WTC11 (cell line): ENCODE data around the gene ARL15. TPM values are rescaled to one million over a fixed set of nuclear protein-coding genes. Genes with fewer than 3 reads are reported as not detected.

Source experiments
- ATAC-seq: fragments of 200-7000 bp; cut with Tn5 transposase; 2 replicates; pipeline ENCODE4 v1.10.0; 2021; ENCODE audit warnings: mild to moderate bottlenecking, moderate library complexity
- CTCF ChIA-PET: fragments of 300-600 bp; sonication (Branson Sonifier 250); formaldehyde crosslinking; loops from one replicate; lab custom pipeline; 2021; ENCODE audit warnings: antibody characterized with exemption; lab: Charles Lee
- POLR2A ChIA-PET: fragments of 350-600 bp; sonication (Branson Sonifier 250); formaldehyde crosslinking; loops from one replicate; lab custom pipeline; 2021; ENCODE audit warnings: antibody characterized with exemption; lab: Charles Lee
- DNase-seq: peaks from one replicate; pipeline ENCODE4 v3.0.0; 2021; ENCODE audit warnings: low spot score
- H3K27ac Mint-ChIP-seq: 2 replicates; pipeline ENCODE4 v1.8.0; 2021; ENCODE audit warnings: mixed read lengths
- H3K27me3 Mint-ChIP-seq: 2 replicates; pipeline ENCODE4 v1.8.0; 2021; ENCODE audit warnings: low read depth, mild to moderate bottlenecking, moderate library complexity, mixed read lengths
- H3K36me3 Mint-ChIP-seq: 2 replicates; pipeline ENCODE4 v1.8.0; 2021; ENCODE audit warnings: mixed read lengths
- H3K4me1 Mint-ChIP-seq: 2 replicates; pipeline ENCODE4 v1.8.0; 2022; ENCODE audit warnings: mixed read lengths
- H3K4me3 Mint-ChIP-seq: 2 replicates; pipeline ENCODE4 v1.8.0; 2021; ENCODE audit warnings: mild to moderate bottlenecking, moderate library complexity, mixed read lengths
- H3K9me3 Mint-ChIP-seq: 2 replicates; pipeline ENCODE4 v1.8.0; 2021; ENCODE audit warnings: mixed read lengths
- ELF4 ChIP-seq: sonication (generic); formaldehyde crosslinking; IDR thresholded peaks from 2 replicates; pipeline ENCODE4 v1.8.1; 2022; ENCODE audit warnings: low read depth, mild to moderate bottlenecking, moderate library complexity, missing genetic modification reagents
- EMX1 ChIP-seq: fragments of 250-450 bp; sonication (Bioruptor Pico); IDR thresholded peaks from 2 replicates; pipeline ENCODE4 v1.8.0; 2021; ENCODE audit warnings: mild to moderate bottlenecking
- GTF2I ChIP-seq: fragments of 250-450 bp; sonication (Bioruptor Pico); conservative IDR thresholded peaks from 2 replicates; pipeline ENCODE4 v1.4.0; 2021; ENCODE audit warnings: mild to moderate bottlenecking
- JUN ChIP-seq: sonication (generic); formaldehyde crosslinking; IDR thresholded peaks from 2 replicates; pipeline ENCODE4 v1.8.0; 2023; ENCODE audit warnings: mild to moderate bottlenecking, missing genetic modification reagents
- NR2C2 ChIP-seq: sonication (generic); formaldehyde crosslinking; IDR thresholded peaks from 2 replicates; pipeline ENCODE4 v1.8.0; 2022; ENCODE audit warnings: mild to moderate bottlenecking, missing genetic modification reagents
- SMAD4 ChIP-seq: sonication (generic); formaldehyde crosslinking; IDR thresholded peaks from 2 replicates; pipeline ENCODE4 v1.8.0; 2022; ENCODE audit warnings: mild to moderate bottlenecking, missing genetic modification reagents
- SP1 ChIP-seq: sonication (generic); formaldehyde crosslinking; conservative IDR thresholded peaks from 2 replicates; pipeline ENCODE4 v1.8.1; 2022; ENCODE audit warnings: missing genetic modification reagents
- TEAD4 ChIP-seq: sonication (generic); formaldehyde crosslinking; IDR thresholded peaks from 2 replicates; pipeline ENCODE4 v1.8.0; 2022; ENCODE audit warnings: mild to moderate bottlenecking, missing genetic modification reagents
- TP53 ChIP-seq: sonication (generic); formaldehyde crosslinking; IDR thresholded peaks from 2 replicates; pipeline ENCODE4 v1.8.1; 2023; ENCODE audit warnings: mild to moderate bottlenecking, missing genetic modification reagents
- ZBTB21 ChIP-seq: sonication (generic); formaldehyde crosslinking; IDR thresholded peaks from 2 replicates; pipeline ENCODE4 v1.8.1; 2023; ENCODE audit warnings: mild to moderate bottlenecking, missing genetic modification reagents, borderline replicate concordance
- total RNA-seq: library from RNA; stranded (reverse); gene quantifications from 3 replicates; pipeline ENCODE4 v1.2.3, GENCODE V29; 2021
- TF ChIP-seq, protein P1 (sequence below): sonication (generic); formaldehyde crosslinking; IDR thresholded peaks from 2 replicates; pipeline ENCODE4 v1.8.0; 2022; ENCODE audit warnings: missing genetic modification reagents
- TF ChIP-seq, protein P2 (sequence below): fragments of 250-450 bp; sonication (Bioruptor Pico); IDR thresholded peaks from 2 replicates; pipeline ENCODE4 v1.9.0; 2021; ENCODE audit warnings: mild to moderate bottlenecking
- TF ChIP-seq, protein P3 (sequence below): sonication (generic); formaldehyde crosslinking; IDR thresholded peaks from 2 replicates; pipeline ENCODE4 v1.8.0; 2023; ENCODE audit warnings: missing genetic modification reagents, mild to moderate bottlenecking, borderline replicate concordance
- TF ChIP-seq, protein P4 (sequence below): fragments of 250-450 bp; sonication (Bioruptor Pico); IDR thresholded peaks from 2 replicates; pipeline ENCODE4 v1.8.0; 2021; ENCODE audit warnings: mild to moderate bottlenecking

ARL15 gene
- total RNA-seq, 1 experiment from 2014 or later: 20.1 TPM

DNA sequence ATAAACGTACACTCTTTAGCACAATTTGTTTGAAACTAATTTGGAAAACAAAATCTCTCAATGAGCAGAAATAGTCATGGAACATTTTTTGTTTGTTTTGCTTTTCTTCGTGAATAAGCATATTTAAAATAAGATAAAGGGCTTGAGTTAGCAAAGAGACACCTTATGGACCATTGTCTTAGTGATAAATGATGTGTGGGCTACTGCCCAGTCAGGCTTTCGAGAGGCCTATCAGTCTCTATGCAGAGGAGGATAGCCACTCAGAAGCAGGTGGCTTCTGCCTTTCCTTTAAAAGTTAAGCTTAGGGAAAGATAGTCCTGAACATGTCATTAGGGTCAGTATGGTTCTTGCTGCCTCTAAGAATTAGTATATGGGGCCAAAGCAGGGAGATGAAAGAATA lies 2.1 kb upstream of the ARL15 start:
- Mint-ChIP-seq H3K27me3 (peaks cover 20% of the 10 kb centered on the region), H3K9me3 (no peaks in the 10 kb centered on the region), H3K4me3 (peak overlapping the region; percentile 92), H3K36me3 (no peaks in the 10 kb centered on the region), H3K4me1 (peaks cover 20% of the 10 kb centered on the region), H3K27ac (no peak overlapping the region)
- ATAC-seq (no peak), DNase-seq (no peak)
- ChIA-PET CTCF (interaction anchor here (0.5 to 2.8 kb wide), 14 partner anchors 10 to 1050 kb away, joined by 3 to 18 read pairs (median 4); no protein-coding TSS in a partner anchor), POLR2A (no interaction called here)
- TF ChIP-seq NR2C2 (CRISPR knock-in tag): no peak
- TF ChIP-seq ELF4 (CRISPR knock-in tag): no peak
- TF ChIP-seq, protein P1, sequence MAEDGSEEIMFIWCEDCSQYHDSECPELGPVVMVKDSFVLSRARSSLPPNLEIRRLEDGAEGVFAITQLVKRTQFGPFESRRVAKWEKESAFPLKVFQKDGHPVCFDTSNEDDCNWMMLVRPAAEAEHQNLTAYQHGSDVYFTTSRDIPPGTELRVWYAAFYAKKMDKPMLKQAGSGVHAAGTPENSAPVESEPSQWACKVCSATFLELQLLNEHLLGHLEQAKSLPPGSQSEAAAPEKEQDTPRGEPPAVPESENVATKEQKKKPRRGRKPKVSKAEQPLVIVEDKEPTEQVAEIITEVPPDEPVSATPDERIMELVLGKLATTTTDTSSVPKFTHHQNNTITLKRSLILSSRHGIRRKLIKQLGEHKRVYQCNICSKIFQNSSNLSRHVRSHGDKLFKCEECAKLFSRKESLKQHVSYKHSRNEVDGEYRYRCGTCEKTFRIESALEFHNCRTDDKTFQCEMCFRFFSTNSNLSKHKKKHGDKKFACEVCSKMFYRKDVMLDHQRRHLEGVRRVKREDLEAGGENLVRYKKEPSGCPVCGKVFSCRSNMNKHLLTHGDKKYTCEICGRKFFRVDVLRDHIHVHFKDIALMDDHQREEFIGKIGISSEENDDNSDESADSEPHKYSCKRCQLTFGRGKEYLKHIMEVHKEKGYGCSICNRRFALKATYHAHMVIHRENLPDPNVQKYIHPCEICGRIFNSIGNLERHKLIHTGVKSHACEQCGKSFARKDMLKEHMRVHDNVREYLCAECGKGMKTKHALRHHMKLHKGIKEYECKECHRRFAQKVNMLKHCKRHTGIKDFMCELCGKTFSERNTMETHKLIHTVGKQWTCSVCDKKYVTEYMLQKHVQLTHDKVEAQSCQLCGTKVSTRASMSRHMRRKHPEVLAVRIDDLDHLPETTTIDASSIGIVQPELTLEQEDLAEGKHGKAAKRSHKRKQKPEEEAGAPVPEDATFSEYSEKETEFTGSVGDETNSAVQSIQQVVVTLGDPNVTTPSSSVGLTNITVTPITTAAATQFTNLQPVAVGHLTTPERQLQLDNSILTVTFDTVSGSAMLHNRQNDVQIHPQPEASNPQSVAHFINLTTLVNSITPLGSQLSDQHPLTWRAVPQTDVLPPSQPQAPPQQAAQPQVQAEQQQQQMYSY (CRISPR knock-in tag): no peak
- TF ChIP-seq, protein P2, sequence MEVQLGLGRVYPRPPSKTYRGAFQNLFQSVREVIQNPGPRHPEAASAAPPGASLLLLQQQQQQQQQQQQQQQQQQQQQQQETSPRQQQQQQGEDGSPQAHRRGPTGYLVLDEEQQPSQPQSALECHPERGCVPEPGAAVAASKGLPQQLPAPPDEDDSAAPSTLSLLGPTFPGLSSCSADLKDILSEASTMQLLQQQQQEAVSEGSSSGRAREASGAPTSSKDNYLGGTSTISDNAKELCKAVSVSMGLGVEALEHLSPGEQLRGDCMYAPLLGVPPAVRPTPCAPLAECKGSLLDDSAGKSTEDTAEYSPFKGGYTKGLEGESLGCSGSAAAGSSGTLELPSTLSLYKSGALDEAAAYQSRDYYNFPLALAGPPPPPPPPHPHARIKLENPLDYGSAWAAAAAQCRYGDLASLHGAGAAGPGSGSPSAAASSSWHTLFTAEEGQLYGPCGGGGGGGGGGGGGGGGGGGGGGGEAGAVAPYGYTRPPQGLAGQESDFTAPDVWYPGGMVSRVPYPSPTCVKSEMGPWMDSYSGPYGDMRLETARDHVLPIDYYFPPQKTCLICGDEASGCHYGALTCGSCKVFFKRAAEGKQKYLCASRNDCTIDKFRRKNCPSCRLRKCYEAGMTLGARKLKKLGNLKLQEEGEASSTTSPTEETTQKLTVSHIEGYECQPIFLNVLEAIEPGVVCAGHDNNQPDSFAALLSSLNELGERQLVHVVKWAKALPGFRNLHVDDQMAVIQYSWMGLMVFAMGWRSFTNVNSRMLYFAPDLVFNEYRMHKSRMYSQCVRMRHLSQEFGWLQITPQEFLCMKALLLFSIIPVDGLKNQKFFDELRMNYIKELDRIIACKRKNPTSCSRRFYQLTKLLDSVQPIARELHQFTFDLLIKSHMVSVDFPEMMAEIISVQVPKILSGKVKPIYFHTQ (CRISPR knock-in tag): no peak
- TF ChIP-seq ZBTB21 (CRISPR knock-in tag): no peak

DNA sequence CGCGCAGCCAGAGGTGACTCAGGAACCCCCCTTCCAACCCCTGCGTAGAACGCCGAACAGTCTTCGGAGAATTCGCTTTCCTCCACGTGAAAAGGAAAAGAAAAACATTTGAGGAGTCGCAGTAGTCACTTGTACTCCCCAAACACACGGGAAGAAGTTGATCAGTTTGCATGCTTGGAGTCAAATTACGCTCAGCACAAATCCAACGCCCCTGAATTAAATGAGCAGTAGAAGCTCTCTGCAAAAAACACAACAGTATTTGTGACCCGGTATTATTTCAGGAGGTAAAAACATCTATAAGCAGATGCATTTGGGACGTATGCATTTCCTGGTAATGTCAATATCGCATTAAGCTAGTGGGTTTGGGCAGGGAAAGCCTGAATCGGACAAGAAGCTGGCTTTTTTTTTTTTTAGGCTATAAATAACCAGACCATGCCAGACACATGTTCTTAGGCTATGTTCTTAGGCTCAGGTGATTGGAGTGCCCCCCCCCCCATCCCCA lies 854 bp upstream of the ARL15 start:
- TF ChIP-seq TP53 (CRISPR knock-in tag) (no peak), EMX1 (0 out of 2 replicates have a peak, but pooled peaks have one; percentile 1)
- TF ChIP-seq, all 79 proteins: peak for 1
- CTCF ChIA-PET: interaction anchor here (0.6 to 2.8 kb wide), 22 partner anchors 8 to 1049 kb away, joined by 3 to 18 read pairs (median 4); no protein-coding TSS in a partner anchor
- DNase-seq (no peak), ATAC-seq (no peak; the same call in 1 of the 2 replicates)
- Mint-ChIP-seq H3K27ac (peak overlapping the region; percentile 93), H3K4me1 (peaks cover 30% of the 10 kb centered on the region), H3K27me3 (peaks cover 20% of the 10 kb centered on the region), H3K36me3 (no peaks in the 10 kb centered on the region), H3K9me3 (no peaks in the 10 kb centered on the region), H3K4me3 (peak overlapping the region; percentile 92)
- POLR2A ChIA-PET: interaction anchor here (0.5 to 1.6 kb wide), 8 partner anchors 12 to 997 kb away, joined by 3 to 9 read pairs (median 4); partner anchors contain the start of gene MTREX

DNA sequence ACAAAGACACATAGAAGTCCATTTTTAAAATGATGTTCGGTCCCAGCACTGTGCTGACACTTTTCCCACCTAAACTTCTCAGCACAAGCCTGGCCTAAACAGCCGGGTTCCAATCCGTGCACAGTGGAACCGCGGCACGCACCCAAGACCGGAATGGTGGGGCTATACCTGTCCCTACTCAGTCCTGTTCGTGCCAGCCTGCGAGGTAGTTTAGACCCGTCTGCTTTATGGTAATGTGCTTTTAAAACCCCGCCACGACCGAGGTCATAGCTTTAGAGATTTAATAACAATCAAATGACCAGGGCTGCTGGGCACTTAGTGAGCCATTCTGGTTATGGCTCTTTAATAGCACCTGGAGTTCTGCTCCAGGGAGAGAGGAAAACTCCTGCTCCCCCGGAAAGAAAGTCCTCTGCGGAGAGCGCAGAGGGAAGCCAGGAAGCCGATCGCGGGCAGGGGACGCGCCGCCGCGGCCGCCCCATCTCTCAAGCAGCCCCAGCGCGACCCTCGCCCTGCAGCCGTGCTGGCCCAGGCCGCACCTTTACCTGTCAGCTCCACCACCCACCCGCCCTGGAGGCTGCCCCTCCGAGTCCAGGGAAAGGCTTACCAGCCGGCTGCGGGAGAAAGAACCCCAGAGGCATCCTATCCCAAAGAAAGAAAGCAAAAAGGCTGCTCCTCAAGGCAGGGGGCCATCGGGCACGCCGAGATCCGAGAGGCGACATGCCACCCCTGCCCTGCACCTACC lies 511 bp downstream of the ARL15 start:
- Mint-ChIP-seq H3K27me3 (peaks cover 20% of the 10 kb centered on the region), H3K36me3 (no peaks in the 10 kb centered on the region), H3K27ac (peak overlapping the region; percentile 93), H3K9me3 (no peaks in the 10 kb centered on the region), H3K4me3 (peak overlapping the region; percentile 92), H3K4me1 (peaks cover 39% of the 10 kb centered on the region)
- DNase-seq (peak; percentile 61), ATAC-seq (peak; percentile 47)
- POLR2A ChIA-PET: interaction anchor here (0.6 to 1.6 kb wide), 14 partner anchors 8 to 992 kb away, joined by 3 to 9 read pairs (median 4); no protein-coding TSS in a partner anchor
- TF ChIP-seq JUN (0 out of 2 replicates have a peak, but pooled peaks have one; percentile 4), ELF4 (CRISPR knock-in tag) (no peak)
- CTCF ChIA-PET: interaction anchor here (0.9 to 2.8 kb wide), 4 partner anchors 55 to 207 kb away, joined by 3 to 18 read pairs (median 3); partner anchors contain the start of gene SNX18

DNA sequence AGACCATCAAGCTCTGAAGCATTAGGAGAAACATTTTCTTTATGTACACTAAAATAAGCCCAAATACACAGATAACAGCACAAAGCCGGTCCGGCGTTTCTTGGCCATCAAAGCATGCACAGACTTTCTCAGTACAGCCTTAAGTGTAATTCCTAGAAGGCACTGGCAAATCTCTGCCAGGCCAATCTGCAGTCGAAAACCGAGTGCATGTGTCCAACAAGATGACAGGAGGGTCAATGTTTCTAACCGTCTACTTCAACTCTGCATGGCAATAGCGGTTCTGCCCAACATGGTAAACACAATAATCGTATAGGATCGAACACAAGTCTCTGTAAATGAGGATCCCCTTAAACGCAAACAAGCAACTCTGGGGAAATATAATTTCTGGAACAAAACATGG lies 1.1 kb downstream of the ARL15 start:
- Mint-ChIP-seq H3K4me3 (peak overlapping the region; percentile 92), H3K4me1 (peaks cover 45% of the 10 kb centered on the region), H3K9me3 (no peaks in the 10 kb centered on the region), H3K27ac (peak overlapping the region; percentile 15; the same call in 1 of the 2 replicates), H3K36me3 (no peaks in the 10 kb centered on the region), H3K27me3 (peaks cover 20% of the 10 kb centered on the region)
- ATAC-seq (no peak), DNase-seq (no peak)
- ChIA-PET CTCF (interaction anchor here (1.2 to 2.8 kb wide), 2 partner anchors 66 to 110 kb away, joined by 3 to 9 read pairs; no protein-coding TSS in a partner anchor), POLR2A (no interaction called here)
- TF ChIP-seq SMAD4 (no peak), GTF2I (CRISPR knock-in tag) (no peak), SP1 (CRISPR knock-in tag) (no peak), TEAD4 (CRISPR knock-in tag) (no peak)
- TF ChIP-seq, protein P3, sequence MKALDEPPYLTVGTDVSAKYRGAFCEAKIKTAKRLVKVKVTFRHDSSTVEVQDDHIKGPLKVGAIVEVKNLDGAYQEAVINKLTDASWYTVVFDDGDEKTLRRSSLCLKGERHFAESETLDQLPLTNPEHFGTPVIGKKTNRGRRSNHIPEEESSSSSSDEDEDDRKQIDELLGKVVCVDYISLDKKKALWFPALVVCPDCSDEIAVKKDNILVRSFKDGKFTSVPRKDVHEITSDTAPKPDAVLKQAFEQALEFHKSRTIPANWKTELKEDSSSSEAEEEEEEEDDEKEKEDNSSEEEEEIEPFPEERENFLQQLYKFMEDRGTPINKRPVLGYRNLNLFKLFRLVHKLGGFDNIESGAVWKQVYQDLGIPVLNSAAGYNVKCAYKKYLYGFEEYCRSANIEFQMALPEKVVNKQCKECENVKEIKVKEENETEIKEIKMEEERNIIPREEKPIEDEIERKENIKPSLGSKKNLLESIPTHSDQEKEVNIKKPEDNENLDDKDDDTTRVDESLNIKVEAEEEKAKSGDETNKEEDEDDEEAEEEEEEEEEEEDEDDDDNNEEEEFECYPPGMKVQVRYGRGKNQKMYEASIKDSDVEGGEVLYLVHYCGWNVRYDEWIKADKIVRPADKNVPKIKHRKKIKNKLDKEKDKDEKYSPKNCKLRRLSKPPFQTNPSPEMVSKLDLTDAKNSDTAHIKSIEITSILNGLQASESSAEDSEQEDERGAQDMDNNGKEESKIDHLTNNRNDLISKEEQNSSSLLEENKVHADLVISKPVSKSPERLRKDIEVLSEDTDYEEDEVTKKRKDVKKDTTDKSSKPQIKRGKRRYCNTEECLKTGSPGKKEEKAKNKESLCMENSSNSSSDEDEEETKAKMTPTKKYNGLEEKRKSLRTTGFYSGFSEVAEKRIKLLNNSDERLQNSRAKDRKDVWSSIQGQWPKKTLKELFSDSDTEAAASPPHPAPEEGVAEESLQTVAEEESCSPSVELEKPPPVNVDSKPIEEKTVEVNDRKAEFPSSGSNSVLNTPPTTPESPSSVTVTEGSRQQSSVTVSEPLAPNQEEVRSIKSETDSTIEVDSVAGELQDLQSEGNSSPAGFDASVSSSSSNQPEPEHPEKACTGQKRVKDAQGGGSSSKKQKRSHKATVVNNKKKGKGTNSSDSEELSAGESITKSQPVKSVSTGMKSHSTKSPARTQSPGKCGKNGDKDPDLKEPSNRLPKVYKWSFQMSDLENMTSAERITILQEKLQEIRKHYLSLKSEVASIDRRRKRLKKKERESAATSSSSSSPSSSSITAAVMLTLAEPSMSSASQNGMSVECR (CRISPR knock-in tag): no peak
- TF ChIP-seq, protein P4, sequence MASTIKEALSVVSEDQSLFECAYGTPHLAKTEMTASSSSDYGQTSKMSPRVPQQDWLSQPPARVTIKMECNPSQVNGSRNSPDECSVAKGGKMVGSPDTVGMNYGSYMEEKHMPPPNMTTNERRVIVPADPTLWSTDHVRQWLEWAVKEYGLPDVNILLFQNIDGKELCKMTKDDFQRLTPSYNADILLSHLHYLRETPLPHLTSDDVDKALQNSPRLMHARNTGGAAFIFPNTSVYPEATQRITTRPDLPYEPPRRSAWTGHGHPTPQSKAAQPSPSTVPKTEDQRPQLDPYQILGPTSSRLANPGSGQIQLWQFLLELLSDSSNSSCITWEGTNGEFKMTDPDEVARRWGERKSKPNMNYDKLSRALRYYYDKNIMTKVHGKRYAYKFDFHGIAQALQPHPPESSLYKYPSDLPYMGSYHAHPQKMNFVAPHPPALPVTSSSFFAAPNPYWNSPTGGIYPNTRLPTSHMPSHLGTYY (CRISPR knock-in tag): no peak
